HepG2 (cell line): Measurements from ENCODE around the gene NFATC2. TPM values are rescaled to one million over a fixed set of nuclear protein-coding genes. Genes with fewer than 3 reads are reported as not detected.

Experiments
- ATAD3A ChIP-seq: sonication (generic); formaldehyde crosslinking; IDR thresholded peaks from 2 replicates; pipeline ENCODE4 v1.4.0; 2020; ENCODE audit warnings: missing genetic modification reagents
- BRCA1 ChIP-seq: sonication (generic); formaldehyde crosslinking; IDR thresholded peaks from 2 replicates; pipeline ENCODE4 v1.4.0; 2020; ENCODE audit warnings: missing genetic modification reagents
- EED ChIP-seq: sonication (generic); formaldehyde crosslinking; IDR thresholded peaks from 2 replicates; pipeline ENCODE4 v1.5.0; 2020; ENCODE audit warnings: mild to moderate bottlenecking, missing genetic modification reagents
- FOXC1 ChIP-seq: sonication (generic); formaldehyde crosslinking; IDR thresholded peaks from 2 replicates; pipeline ENCODE4 v1.8.0; 2022; ENCODE audit warnings: mild to moderate bottlenecking, missing genetic modification reagents, borderline replicate concordance
- GABPB1 ChIP-seq: IDR thresholded peaks from 2 replicates; pipeline ENCODE4 v1.6.1; 2016; ENCODE audit warnings: mild to moderate bottlenecking, missing genetic modification reagents, moderate library complexity, missing compliant biosample characterization
- HNF4G ChIP-seq, 2 experiments: sonication (generic) in 1 of 2; formaldehyde crosslinking in 1 of 2; IDR thresholded peaks; 2 replicates each; pipeline versions ENCODE4 v1.4.0 to v1.6.1; 2011 to 2020; ENCODE audit warnings: borderline replicate concordance in 2 of 2, low read depth in 2 of 2, mild to moderate bottlenecking in 2 of 2, low read length in 1 of 2, missing genetic modification reagents in 1 of 2, moderate library complexity in 1 of 2
- HOXA9 ChIP-seq: sonication (generic); formaldehyde crosslinking; IDR thresholded peaks from 2 replicates; pipeline ENCODE4 v1.8.1; 2022; ENCODE audit warnings: missing genetic modification reagents, mild to moderate bottlenecking, moderate library complexity, borderline replicate concordance
- KAT7 ChIP-seq: IDR thresholded peaks from 2 replicates; pipeline ENCODE4 v1.6.1; 2018; ENCODE audit warnings: borderline replicate concordance, missing compliant biosample characterization
- KDM5A ChIP-seq: fragments of 200-600 bp; sonication (generic); IDR thresholded peaks from 2 replicates; pipeline ENCODE4 v1.7.0; 2018; ENCODE audit warnings: antibody characterized with exemption, mild to moderate bottlenecking, low read length, borderline replicate concordance
- MIXL1 ChIP-seq: IDR thresholded peaks from 2 replicates; pipeline ENCODE4 v1.6.1; 2016
- NFYB ChIP-seq: sonication (generic); formaldehyde crosslinking; IDR thresholded peaks from 2 replicates; pipeline ENCODE4 v1.4.0; 2020; ENCODE audit warnings: missing genetic modification reagents
- RARG ChIP-seq: sonication (generic); formaldehyde crosslinking; IDR thresholded peaks from 2 replicates; pipeline ENCODE4 v1.4.0; 2020; ENCODE audit warnings: low read depth, mild to moderate bottlenecking, missing genetic modification reagents
- RFXAP ChIP-seq: sonication (generic); formaldehyde crosslinking; IDR thresholded peaks from 2 replicates; pipeline ENCODE4 v1.4.0; 2020; ENCODE audit warnings: missing genetic modification reagents, borderline replicate concordance
- THYN1 ChIP-seq: sonication (generic); formaldehyde crosslinking; IDR thresholded peaks from 2 replicates; pipeline ENCODE4 v1.8.1; 2023; ENCODE audit warnings: low read depth, mild to moderate bottlenecking, moderate library complexity, missing genetic modification reagents, borderline replicate concordance
- TMF1 ChIP-seq: sonication (generic); formaldehyde crosslinking; IDR thresholded peaks from 2 replicates; pipeline ENCODE4 v1.8.1; 2022; ENCODE audit warnings: low read depth, missing genetic modification reagents
- ZBTB25 ChIP-seq: IDR thresholded peaks from 2 replicates; pipeline ENCODE4 v1.6.1; 2018; ENCODE audit warnings: missing genetic modification reagents
- ZBTB3 ChIP-seq: sonication (generic); formaldehyde crosslinking; IDR thresholded peaks from 2 replicates; pipeline ENCODE4 v1.4.0; 2020; ENCODE audit warnings: low read depth, mild to moderate bottlenecking, moderate library complexity, missing genetic modification reagents, borderline replicate concordance
- ZFX ChIP-seq: sonication (generic); formaldehyde crosslinking; IDR thresholded peaks from 2 replicates; pipeline ENCODE4 v1.4.0; 2020; ENCODE audit warnings: mild to moderate bottlenecking, low read depth, missing genetic modification reagents, moderate library complexity
- ZMAT3 ChIP-seq: sonication (generic); formaldehyde crosslinking; conservative IDR thresholded peaks from 2 replicates; pipeline ENCODE4 v1.7.0; 2021; ENCODE audit warnings: missing genetic modification reagents
- ZNF331 ChIP-seq: sonication (generic); formaldehyde crosslinking; IDR thresholded peaks from 2 replicates; pipeline ENCODE4 v1.4.0; 2020; ENCODE audit warnings: missing genetic modification reagents
- ZNF451 ChIP-seq: sonication (generic); formaldehyde crosslinking; IDR thresholded peaks from 2 replicates; pipeline ENCODE4 v1.5.0; 2020; ENCODE audit warnings: mild to moderate bottlenecking, missing genetic modification reagents
- ZNF615 ChIP-seq: sonication (generic); formaldehyde crosslinking; IDR thresholded peaks from 2 replicates; pipeline ENCODE4 v1.5.0; 2020; ENCODE audit warnings: mild to moderate bottlenecking, missing genetic modification reagents, borderline replicate concordance
- ZNF629 ChIP-seq: sonication (generic); formaldehyde crosslinking; conservative IDR thresholded peaks from 2 replicates; pipeline ENCODE4 v1.5.0; 2020; ENCODE audit warnings: missing genetic modification reagents
- ZNF773 ChIP-seq: sonication (generic); formaldehyde crosslinking; IDR thresholded peaks from 2 replicates; pipeline ENCODE4 v1.4.0; 2020; ENCODE audit warnings: missing genetic modification reagents, borderline replicate concordance
- ZSCAN21 ChIP-seq: sonication (generic); formaldehyde crosslinking; IDR thresholded peaks from 2 replicates; pipeline ENCODE4 v1.8.0; 2022; ENCODE audit warnings: mild to moderate bottlenecking, missing genetic modification reagents, moderate library complexity, borderline replicate concordance
- polyA plus RNA-seq, 8 experiments: library from polyadenylated mRNA; depleted of rRNA in 3 of 8; stranded (reverse) in 7 of 8; unstranded in 1 of 8; fragments of >200 nt; fragmentation: Illumina TruSeq in 4 of 8; extraction: Trizol in 4 of 8; gene quantifications; 2 replicates each; pipeline versions ENCODE4 v1.2.1 to v1.2.3, GENCODE V29; 2011 to 2016; ENCODE audit warnings: low read depth in 4 of 8, missing spikeins in 1 of 8, mixed read lengths in 1 of 8; ENCODE audit not compliant: insufficient read depth in 1 of 8
- total RNA-seq, 5 experiments: library from RNA; depleted of rRNA; stranded (reverse); fragments of >200 nt; fragmentation: Illumina TruSeq; extraction: Trizol; gene quantifications; 2 replicates each; pipeline ENCODE4 v1.2.3, GENCODE V29; 2016; ENCODE audit warnings: low read depth in 1 of 5
- TF ChIP-seq, protein P1 (sequence below): sonication (generic); formaldehyde crosslinking; IDR thresholded peaks from 2 replicates; pipeline ENCODE4 v1.4.0; 2020; ENCODE audit warnings: missing genetic modification reagents
- TF ChIP-seq, protein P2 (sequence below): IDR thresholded peaks from 2 replicates; pipeline ENCODE4 v1.6.1; 2016; ENCODE audit warnings: low read depth, borderline replicate concordance

The NFATC2 gene
- total and polyA plus RNA-seq, 2 of the 13 experiments (the other 11 are each of a cell fraction or from before 2014, with no cell fraction given): 1.9 to 3.3 TPM

DNA sequence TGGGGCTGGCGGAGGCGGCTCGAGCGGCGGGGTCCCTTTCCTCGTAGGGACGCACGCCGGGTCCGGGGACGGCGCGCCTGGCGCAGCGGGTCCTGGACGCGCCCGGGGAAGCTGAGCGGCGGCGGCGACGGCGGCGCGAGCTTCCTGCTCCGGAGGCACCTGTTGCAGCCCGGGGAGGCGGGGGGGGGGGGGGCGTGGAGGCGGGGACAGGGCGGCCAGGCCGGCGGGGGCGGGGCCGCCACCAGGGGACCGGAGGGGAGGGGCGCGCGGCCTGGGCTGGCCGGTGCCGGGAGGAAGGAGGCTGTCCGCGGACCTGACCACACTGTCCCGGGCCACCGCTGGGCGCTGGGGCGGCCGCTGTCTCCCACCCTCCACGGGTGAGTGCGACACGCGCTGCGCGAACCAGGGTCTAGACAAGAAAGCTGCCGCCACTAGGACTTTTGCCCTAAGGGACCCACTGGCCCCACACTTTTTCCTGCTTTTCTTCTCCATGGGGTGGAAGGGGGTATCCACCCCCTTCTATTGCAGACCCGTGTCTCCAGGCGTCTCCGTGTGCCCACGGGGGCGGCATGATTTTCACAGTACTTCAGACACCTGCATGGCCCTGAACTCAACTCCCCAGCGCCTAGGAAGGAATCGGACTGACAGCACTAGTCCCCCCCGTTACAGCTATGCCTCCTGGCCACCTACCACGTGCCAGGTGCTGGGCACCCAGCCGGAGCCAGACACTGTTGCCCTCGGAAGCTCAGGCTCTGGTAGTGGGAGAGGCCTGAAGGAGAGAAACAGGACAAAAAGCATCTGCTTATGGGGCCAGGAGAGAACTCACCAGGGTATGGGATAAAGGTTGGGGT, at the start of gene NFATC2 (continued):
- peak; percentile 56; the same call in 1 of the 2 replicates for TF ChIP-seq FOXC1
- TF ChIP-seq BRCA1: no peak
- 0 out of 2 replicates have a peak, but pooled peaks have one; percentile 35 for TF ChIP-seq GABPB1 (CRISPR knock-in tag)
- no peak for TF ChIP-seq THYN1 (CRISPR knock-in tag)
- no peak for TF ChIP-seq ZBTB3
- no peak for TF ChIP-seq ZBTB25 (CRISPR knock-in tag)
- TF ChIP-seq ZNF331 (CRISPR knock-in tag): no peak; the same call in 1 of the 2 replicates
- TF ChIP-seq ATAD3A (CRISPR knock-in tag): no peak
- 0 out of 2 replicates have a peak, but pooled peaks have one; percentile 39 for TF ChIP-seq ZSCAN21 (CRISPR knock-in tag)
- TF ChIP-seq RARG (CRISPR knock-in tag): no peak
- no peak for TF ChIP-seq KDM5A
- no peak for TF ChIP-seq ZFX (CRISPR knock-in tag)
- no peak; the same call in 1 of the 2 replicates for TF ChIP-seq NFYB (CRISPR knock-in tag)
- TF ChIP-seq TMF1 (CRISPR knock-in tag): no peak
- TF ChIP-seq RFXAP (CRISPR knock-in tag): no peak
- 0 out of 2 replicates have a peak, but pooled peaks have one; percentile 9 for TF ChIP-seq ZNF773 (CRISPR knock-in tag)
- TF ChIP-seq ZNF629 (CRISPR knock-in tag): no peak
- TF ChIP-seq ZNF615 (CRISPR knock-in tag): no peak
- TF ChIP-seq, protein P1, sequence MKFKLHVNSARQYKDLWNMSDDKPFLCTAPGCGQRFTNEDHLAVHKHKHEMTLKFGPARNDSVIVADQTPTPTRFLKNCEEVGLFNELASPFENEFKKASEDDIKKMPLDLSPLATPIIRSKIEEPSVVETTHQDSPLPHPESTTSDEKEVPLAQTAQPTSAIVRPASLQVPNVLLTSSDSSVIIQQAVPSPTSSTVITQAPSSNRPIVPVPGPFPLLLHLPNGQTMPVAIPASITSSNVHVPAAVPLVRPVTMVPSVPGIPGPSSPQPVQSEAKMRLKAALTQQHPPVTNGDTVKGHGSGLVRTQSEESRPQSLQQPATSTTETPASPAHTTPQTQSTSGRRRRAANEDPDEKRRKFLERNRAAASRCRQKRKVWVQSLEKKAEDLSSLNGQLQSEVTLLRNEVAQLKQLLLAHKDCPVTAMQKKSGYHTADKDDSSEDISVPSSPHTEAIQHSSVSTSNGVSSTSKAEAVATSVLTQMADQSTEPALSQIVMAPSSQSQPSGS (CRISPR knock-in tag): no peak
- TF ChIP-seq ZMAT3 (CRISPR knock-in tag): no peak
- TF ChIP-seq HNF4G (IDR thresholded peaks at IDR 0.05; ENCODE audit: borderline replicate concordance, low read depth, low read length): no peak
- no peak for TF ChIP-seq HNF4G (CRISPR knock-in tag; IDR thresholded peaks at IDR 0.05; ENCODE audit: borderline replicate concordance, low read depth)
- peak; percentile 20; the same call in 1 of the 2 replicates for TF ChIP-seq KAT7 (CRISPR knock-in tag)
- TF ChIP-seq MIXL1: no peak
- no peak for TF ChIP-seq EED
- TF ChIP-seq ZNF451 (CRISPR knock-in tag): no peak
- TF ChIP-seq, protein P2, sequence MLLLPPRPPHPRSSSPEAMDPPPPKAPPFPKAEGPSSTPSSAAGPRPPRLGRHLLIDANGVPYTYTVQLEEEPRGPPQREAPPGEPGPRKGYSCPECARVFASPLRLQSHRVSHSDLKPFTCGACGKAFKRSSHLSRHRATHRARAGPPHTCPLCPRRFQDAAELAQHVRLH (CRISPR knock-in tag): no peak
- TF ChIP-seq HOXA9 (CRISPR knock-in tag): no peak
